ENCODE data around the gene KLF13. TPM values are rescaled to one million over a fixed set of nuclear protein-coding genes. Genes with fewer than 3 reads are reported as not detected.

Gene KLF13
- total and polyA plus RNA-seq, 10 of the 15 experiments (the other 5 are each of a cell fraction or from before 2014, with no cell fraction given): 20.3 to 109 (median 51.4) TPM

GRCh38 chr15:31301673-31301990, 25.0 kb upstream of the KLF13 start:
- no peak for TF ChIP-seq USF1 (IDR thresholded peaks at IDR 0.05; ENCODE audit: borderline replicate concordance, extremely low read length, insufficient read depth, low read depth, low read length)
- TF ChIP-seq RELA (IDR thresholded peaks at IDR 0.05; ENCODE audit: borderline replicate concordance, partially characterized antibody): no peak
- TF ChIP-seq EP300 (IDR thresholded peaks at IDR 0.05; ENCODE audit: borderline replicate concordance in 1 of 2, control insufficient read depth in 1 of 2, low read depth in 2 of 2, low read length in 2 of 2): no peak
- no peak for TF ChIP-seq E4F1 (IDR thresholded peaks at IDR 0.05; ENCODE audit: borderline replicate concordance, partially characterized antibody)
- no peak for TF ChIP-seq KAT2A (conservative IDR thresholded peaks at IDR 0.05; ENCODE audit: control insufficient read depth, low read depth, low read length)
- TF ChIP-seq SRF (IDR thresholded peaks at IDR 0.05; ENCODE audit: low read depth in 2 of 2, low read length in 2 of 2): no peak
- no peak for TF ChIP-seq LARP7 (IDR thresholded peaks at IDR 0.05)
- TF ChIP-seq TAF1 (IDR thresholded peaks at IDR 0.05; ENCODE audit: borderline replicate concordance, low read depth, low read length): no peak
- no peak for TF ChIP-seq HDAC6 (IDR thresholded peaks at IDR 0.05; ENCODE audit: unreplicated experiment)
- TF ChIP-seq KLF5 (IDR thresholded peaks at IDR 0.05; ENCODE audit: partially characterized antibody): no peak
- no peak for TF ChIP-seq STAT1 (conservative IDR thresholded peaks at IDR 0.05)
- TF ChIP-seq PAX8 (IDR thresholded peaks at IDR 0.05): no peak
- no peak for TF ChIP-seq IRF3 (IDR thresholded peaks at IDR 0.05)
- TF ChIP-seq IKZF1 (conservative IDR thresholded peaks at IDR 0.05): no peak
- TF ChIP-seq BCL11A (IDR thresholded peaks at IDR 0.05; ENCODE audit: low read depth, low read length): no peak
- no peak for TF ChIP-seq ZBTB11 (CRISPR knock-in tag; IDR thresholded peaks at IDR 0.05)
- Histone ChIP-seq H3K27ac (ENCODE audit: control insufficient read depth, insufficient read depth) (no peak overlapping the region), H3K4me3 (no peak overlapping the region), H3K79me2 (ENCODE audit: control insufficient read depth, insufficient read depth, low read length) (no peaks in the 10 kb centered on the region), H3K4me1 (ENCODE audit: control insufficient read depth, insufficient read depth, low read length) (peaks cover 11% of the 10 kb centered on the region), H3K9me3 (replicated peaks; ENCODE audit: control insufficient read depth, insufficient read depth, low read length) (no peaks in the 10 kb centered on the region), H3K9ac (ENCODE audit: control insufficient read depth, insufficient read depth, low read length) (no peak overlapping the region), H3K36me3 (ENCODE audit: control insufficient read depth in 2 of 2, insufficient read depth in 2 of 2, low read length in 1 of 2) (no peaks in the 10 kb centered on the region), H2AFZ (ENCODE audit: control insufficient read depth, low read depth, low read length) (peak overlapping the region; percentile 20; the same call in 1 of the 2 replicates), H3K27me3 (replicated peaks in 1 of 2; ENCODE audit: control insufficient read depth in 2 of 2, insufficient read depth in 2 of 2, low read length in 1 of 2) (no peaks in the 10 kb centered on the region), H4K20me1 (ENCODE audit: control insufficient read depth, insufficient read depth) (no peaks in the 10 kb centered on the region), H3K4me2 (ENCODE audit: control insufficient read depth, insufficient read depth) (no peak overlapping the region)
- RAD21 ChIA-PET (ENCODE audit: unreplicated experiment): interaction anchor here (0.9 to 1.4 kb wide), 4 partner anchors 15 to 74 kb away, joined by 3 to 5 read pairs (median 3); no protein-coding TSS in a partner anchor
- intact Hi-C loops (cut with micrococcal nuclease; ENCODE audit: unreplicated experiment): no loop called here
- no TSS peak for BruUV-seq (replicated peaks)
- POLR2A ChIA-PET: no interaction called here
- SMC1A ChIA-PET (ENCODE audit: uncharacterized antibody, unreplicated experiment): interaction anchor here (1.1 to 1.2 kb wide), 2 partner anchors 22 to 58 kb away, joined by 3 to 4 read pairs; no protein-coding TSS in a partner anchor
- CTCF ChIA-PET: interaction anchor here (0.6 to 0.7 kb wide), 2 partner anchors 38 to 89 kb away, joined by 4 to 5 read pairs; no protein-coding TSS in a partner anchor
- in situ Hi-C loops (cut with MboI): no loop called here
- DNase-seq (ENCODE audit: low read depth, low spot score): no peak
- FAIRE-seq: peak; percentile 52
- 13% methylated on average over 4 of the region's 4 CpGs for WGBS (ENCODE audit: insufficient coverage, insufficient replicate concordance, low lambda C conversion rate, missing lambda C conversion rate)
- no peak for ATAC-seq
